ENCODE results near the gene DCP1A. TPM values are rescaled to one million over a fixed set of nuclear protein-coding genes. Genes with fewer than 3 reads are reported as not detected.

DCP1A gene
- polyA plus RNA-seq, 1 experiment, result 34.0 TPM

- H3K36me3 ChIP-seq (ENCODE audit: control insufficient read depth, insufficient read depth, low read length), result peaks cover 30% of the 10 kb centered on the region
- DNase-seq (ENCODE audit: low read depth), result no peak
- no peaks in the 10 kb centered on the region for H3K27me3 ChIP-seq (ENCODE audit: control insufficient read depth, insufficient read depth, low read length)
- CTCF ChIA-PET, result interaction anchor here (1.1 to 1.2 kb wide), 2 partner anchors 10 to 48 kb away, joined by 3 read pairs; no protein-coding TSS in a partner anchor
- no peak overlapping the region for H3K4me3 ChIP-seq (ENCODE audit: low read depth, low read length)
- POLR2A ChIA-PET, result no interaction called here
- no peak for TF ChIP-seq CTCF (IDR thresholded peaks at IDR 0.05; ENCODE audit: insufficient read depth, low read depth, low read length)
Measured at GRCh38 chr3:53244271-53244670, 103.1 kb downstream of the DCP1A start.

DNA sequence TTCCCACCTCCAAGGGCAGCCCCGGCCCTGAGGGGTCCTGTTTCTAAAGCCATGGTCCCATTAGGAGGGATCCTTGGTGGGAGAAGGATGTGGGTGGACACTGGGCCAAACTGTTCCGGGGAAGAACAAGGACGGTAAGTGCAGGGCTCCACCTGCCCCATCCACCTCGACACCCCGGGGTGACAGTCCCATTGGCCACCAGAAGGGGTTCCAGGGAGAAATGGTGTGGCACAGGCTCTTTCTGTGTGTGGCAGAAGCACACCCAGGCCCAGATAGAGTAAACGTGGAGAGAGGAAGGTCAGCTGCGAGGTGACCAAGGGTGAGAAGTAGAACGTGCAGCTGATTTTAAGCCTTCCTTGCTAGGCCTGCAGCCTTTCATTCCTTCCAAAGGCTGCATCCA lies 103.6 kb downstream of the DCP1A start:
- H3K36me3 ChIP-seq (ENCODE audit: control insufficient read depth, insufficient read depth, low read length), result peaks cover 30% of the 10 kb centered on the region
- CTCF ChIA-PET, result interaction anchor here (1.1 to 1.2 kb wide), 2 partner anchors 10 to 48 kb away, joined by 3 read pairs; no protein-coding TSS in a partner anchor

DNA sequence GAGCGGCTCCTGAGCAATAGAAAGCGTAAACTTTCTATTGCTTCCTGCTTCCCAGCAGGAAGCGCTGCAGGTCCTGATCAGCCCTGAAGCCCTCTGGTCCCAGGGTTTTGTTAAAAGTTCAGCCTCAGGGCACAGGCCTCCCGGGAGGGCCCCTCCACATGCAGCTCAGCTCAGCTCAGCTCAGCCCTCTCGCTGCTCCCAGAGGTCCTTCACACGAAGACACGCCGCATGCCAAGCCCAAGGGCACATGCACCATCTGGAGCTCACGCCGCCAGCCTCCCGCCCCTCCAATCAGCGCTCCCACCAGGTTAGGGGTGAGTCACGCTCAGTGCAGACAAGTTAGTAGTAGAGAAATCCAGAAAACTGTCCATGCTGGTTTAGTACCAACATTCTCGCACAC lies 104.2 kb downstream of the DCP1A start:
- peaks cover 36% of the 10 kb centered on the region for H3K36me3 ChIP-seq (ENCODE audit: control insufficient read depth, insufficient read depth, low read length)
- H3K27me3 ChIP-seq (ENCODE audit: control insufficient read depth, insufficient read depth, low read length), result no peaks in the 10 kb centered on the region
- POLR2A ChIA-PET, result no interaction called here
- peak; percentile 82 for DNase-seq (ENCODE audit: low read depth)
- H3K4me3 ChIP-seq (ENCODE audit: low read depth, low read length), result no peak overlapping the region
- peak; percentile 26; the same call in 1 of the 2 replicates for TF ChIP-seq CTCF (IDR thresholded peaks at IDR 0.05; ENCODE audit: insufficient read depth, low read depth, low read length)
- CTCF ChIA-PET, result interaction anchor here (1.2 kb wide), 1 partner anchor 9 kb away, joined by 3 read pairs; no protein-coding TSS in a partner anchor

More for the DNA sequence above, 103.6 kb downstream of the DCP1A start:
- no peak for DNase-seq (ENCODE audit: low read depth)
- TF ChIP-seq CTCF (IDR thresholded peaks at IDR 0.05; ENCODE audit: insufficient read depth, low read depth, low read length), result no peak
- Histone ChIP-seq H3K27me3 (ENCODE audit: control insufficient read depth, insufficient read depth, low read length) (no peaks in the 10 kb centered on the region), H3K4me3 (ENCODE audit: low read depth, low read length) (no peak overlapping the region)
- POLR2A ChIA-PET, result no interaction called here

DNA sequence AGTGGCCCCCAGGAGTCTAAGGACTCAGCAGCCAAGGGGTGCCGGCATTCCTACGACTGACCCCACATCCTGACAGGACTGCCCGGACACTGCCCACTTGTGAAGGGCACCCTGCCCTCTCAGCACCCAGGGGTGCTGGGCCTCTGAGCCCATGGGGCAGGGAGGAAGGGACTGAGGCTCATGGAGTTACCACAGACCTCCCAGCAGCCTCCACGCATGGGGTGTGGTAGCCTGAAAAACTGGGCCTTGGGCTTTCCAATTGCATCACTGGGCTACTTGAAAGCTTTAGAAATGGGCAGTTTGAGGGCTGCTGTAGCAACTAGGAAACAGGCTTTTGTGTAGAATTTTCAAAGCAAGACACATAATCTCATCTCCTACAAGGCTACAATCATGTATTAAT lies 104.7 kb downstream of the DCP1A start:
- H3K36me3 ChIP-seq (ENCODE audit: control insufficient read depth, insufficient read depth, low read length), result peaks cover 36% of the 10 kb centered on the region
- ChIA-PET POLR2A (no interaction called here), CTCF (interaction anchor here (1.2 kb wide), 1 partner anchor 9 kb away, joined by 3 read pairs; no protein-coding TSS in a partner anchor)
- no peak for DNase-seq (ENCODE audit: low read depth)
- TF ChIP-seq CTCF (IDR thresholded peaks at IDR 0.05; ENCODE audit: insufficient read depth, low read depth, low read length), result no peak
- no peak overlapping the region for H3K4me3 ChIP-seq (ENCODE audit: low read depth, low read length)
- H3K27me3 ChIP-seq (ENCODE audit: control insufficient read depth, insufficient read depth, low read length), result no peaks in the 10 kb centered on the region

- ChIA-PET POLR2A (no interaction called here), CTCF (interaction anchor here (1.0 to 1.2 kb wide), 2 partner anchors 10 to 46 kb away, joined by 3 read pairs; no protein-coding TSS in a partner anchor)
- DNase-seq (ENCODE audit: low read depth), result no peak
- no peak overlapping the region for H3K4me3 ChIP-seq (ENCODE audit: low read depth, low read length)
- no peak for TF ChIP-seq CTCF (IDR thresholded peaks at IDR 0.05; ENCODE audit: insufficient read depth, low read depth, low read length)
- no peaks in the 10 kb centered on the region for H3K27me3 ChIP-seq (ENCODE audit: control insufficient read depth, insufficient read depth, low read length)
- peaks cover 36% of the 10 kb centered on the region for H3K36me3 ChIP-seq (ENCODE audit: control insufficient read depth, insufficient read depth, low read length)
Measured at GRCh38 chr3:53242155-53242554, 105.2 kb downstream of the DCP1A start.
